Smooth muscle cell (in vitro differentiated cells): ENCODE results near the gene RAB10. TPM values are rescaled to one million over a fixed set of nuclear protein-coding genes. Genes with fewer than 3 reads are reported as not detected.
A peak's percentile ranks its signal among the peaks of the same experiment; 100 is the strongest.

Source experiments
- DNase-seq: peaks from one replicate; lab custom pipeline; 2025; ENCODE audit not compliant: unreplicated experiment; lab: John Stamatoyannopoulos, UW
- H2AFZ ChIP-seq: fragments of 200-600 bp; sonication (generic); 2 replicates; pipeline ENCODE4 v1.6.0; 2016; ENCODE audit warnings: antibody characterized with exemption, low read depth, mild to moderate bottlenecking
- H3F3A ChIP-seq: fragments of 200-600 bp; sonication (generic); 2 replicates; pipeline ENCODE4 v1.6.0; 2017; ENCODE audit warnings: antibody characterized with exemption, low read depth
- H3K27ac ChIP-seq: fragments of 200-600 bp; sonication (generic); 2 replicates; pipeline ENCODE4 v1.5.1; 2016; ENCODE audit warnings: low read depth, mild to moderate bottlenecking
- H3K27me3 ChIP-seq: fragments of 200-600 bp; sonication (generic); 2 replicates; pipeline ENCODE4 v1.6.1; 2016; ENCODE audit warnings: low read depth, mild to moderate bottlenecking
- H3K36me3 ChIP-seq: fragments of 200-600 bp; sonication (generic); 2 replicates; pipeline ENCODE4 v1.5.1; 2016; ENCODE audit warnings: low read depth
- H3K4me1 ChIP-seq: fragments of 200-600 bp; sonication (generic); 2 replicates; pipeline ENCODE4 v1.5.1; 2016; ENCODE audit warnings: low read depth
- H3K4me2 ChIP-seq: fragments of 200-600 bp; sonication (generic); 2 replicates; pipeline ENCODE4 v1.6.0; 2016; ENCODE audit warnings: mild to moderate bottlenecking
- H3K4me3 ChIP-seq: fragments of 200-600 bp; sonication (generic); 2 replicates; pipeline ENCODE4 v1.5.1; 2016; ENCODE audit warnings: mild to moderate bottlenecking
- H3K79me2 ChIP-seq: fragments of 200-600 bp; sonication (generic); 2 replicates; pipeline ENCODE4 v1.6.0; 2016; ENCODE audit warnings: low read depth, mild to moderate bottlenecking
- H3K9ac ChIP-seq: fragments of 200-600 bp; sonication (generic); 2 replicates; pipeline ENCODE4 v1.6.0; 2016; ENCODE audit warnings: low read depth
- H3K9me3 ChIP-seq: fragments of 200-600 bp; sonication (generic); replicated peaks from 2 replicates; pipeline ENCODE4 v1.5.1; 2016; ENCODE audit warnings: low read depth
- H4K20me1 ChIP-seq: fragments of 200-600 bp; sonication (generic); 2 replicates; pipeline ENCODE4 v1.6.0; 2016; ENCODE audit warnings: low read depth
- WGBS: methylation state at CpG from one replicate; pipeline ENCODE4 v1.1.7; 2016; ENCODE audit warnings: low lambda C conversion rate; 5-methylcytosine and 5-hydroxymethylcytosine counted together
- polyA plus RNA-seq: library from polyadenylated mRNA; unstranded; fragments of >200 nt; fragmentation: Nextera tagmentation; extraction: Ambion mirVana; gene quantifications from 2 replicates; pipeline ENCODE4 v1.2.1, GENCODE V29; 2016
- total RNA-seq: library from RNA; depleted of rRNA; stranded (reverse); fragments of >200 nt; gene quantifications from 2 replicates; pipeline ENCODE4 v1.2.3, GENCODE V29; 2014
- TF ChIP-seq, protein P1 (sequence below): fragments of 200-600 bp; sonication (generic); IDR thresholded peaks from 2 replicates; pipeline ENCODE4 v1.5.1; 2017; ENCODE audit warnings: borderline replicate concordance, mild to moderate bottlenecking, antibody characterized with exemption; ENCODE audit not compliant: insufficient read depth, poor library complexity, severe bottlenecking

RAB10 gene
- total and polyA plus RNA-seq, 2 experiments from 2014 or later = 101 to 149 TPM

DNA sequence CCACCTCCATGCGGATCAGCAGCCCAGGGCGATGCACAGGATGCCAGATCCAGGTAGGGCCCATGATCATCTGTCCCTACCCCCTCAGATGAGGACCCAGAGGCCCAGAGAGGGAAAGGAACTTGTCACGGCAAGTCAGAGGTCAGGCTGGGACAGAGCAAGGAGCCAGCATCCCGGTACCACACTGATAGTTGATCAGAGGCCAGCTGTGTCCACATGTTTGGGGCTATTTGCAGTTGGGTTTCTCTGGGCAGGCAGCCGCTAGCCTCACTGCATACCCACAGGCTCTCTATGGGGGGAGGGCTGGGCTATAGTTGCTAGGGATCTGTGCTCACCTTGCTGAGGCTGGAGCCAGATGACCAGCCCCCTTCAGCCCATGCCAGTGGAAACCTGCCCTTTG lies 148.6 kb downstream of the RAB10 start:
- H3F3A ChIP-seq = no peaks in the 10 kb centered on the region
- TF ChIP-seq, protein P1, sequence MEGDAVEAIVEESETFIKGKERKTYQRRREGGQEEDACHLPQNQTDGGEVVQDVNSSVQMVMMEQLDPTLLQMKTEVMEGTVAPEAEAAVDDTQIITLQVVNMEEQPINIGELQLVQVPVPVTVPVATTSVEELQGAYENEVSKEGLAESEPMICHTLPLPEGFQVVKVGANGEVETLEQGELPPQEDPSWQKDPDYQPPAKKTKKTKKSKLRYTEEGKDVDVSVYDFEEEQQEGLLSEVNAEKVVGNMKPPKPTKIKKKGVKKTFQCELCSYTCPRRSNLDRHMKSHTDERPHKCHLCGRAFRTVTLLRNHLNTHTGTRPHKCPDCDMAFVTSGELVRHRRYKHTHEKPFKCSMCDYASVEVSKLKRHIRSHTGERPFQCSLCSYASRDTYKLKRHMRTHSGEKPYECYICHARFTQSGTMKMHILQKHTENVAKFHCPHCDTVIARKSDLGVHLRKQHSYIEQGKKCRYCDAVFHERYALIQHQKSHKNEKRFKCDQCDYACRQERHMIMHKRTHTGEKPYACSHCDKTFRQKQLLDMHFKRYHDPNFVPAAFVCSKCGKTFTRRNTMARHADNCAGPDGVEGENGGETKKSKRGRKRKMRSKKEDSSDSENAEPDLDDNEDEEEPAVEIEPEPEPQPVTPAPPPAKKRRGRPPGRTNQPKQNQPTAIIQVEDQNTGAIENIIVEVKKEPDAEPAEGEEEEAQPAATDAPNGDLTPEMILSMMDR = no peak
- DNase-seq = no peak
- no peaks in the 10 kb centered on the region for H3K36me3 ChIP-seq
- no peaks in the 10 kb centered on the region for H4K20me1 ChIP-seq
- H3K79me2 ChIP-seq = no peaks in the 10 kb centered on the region
- peaks cover 5% of the 10 kb centered on the region for H3K4me1 ChIP-seq
- H3K4me2 ChIP-seq = no peak overlapping the region
- H3K27me3 ChIP-seq = no peaks in the 10 kb centered on the region
- no peak overlapping the region for H3K27ac ChIP-seq
- H2AFZ ChIP-seq = no peak overlapping the region
- H3K4me3 ChIP-seq = no peak overlapping the region
- no peak overlapping the region for H3K9ac ChIP-seq
- 93% methylated on average over 5 of the region's 5 CpGs for WGBS
- no peaks in the 10 kb centered on the region for H3K9me3 ChIP-seq

DNA sequence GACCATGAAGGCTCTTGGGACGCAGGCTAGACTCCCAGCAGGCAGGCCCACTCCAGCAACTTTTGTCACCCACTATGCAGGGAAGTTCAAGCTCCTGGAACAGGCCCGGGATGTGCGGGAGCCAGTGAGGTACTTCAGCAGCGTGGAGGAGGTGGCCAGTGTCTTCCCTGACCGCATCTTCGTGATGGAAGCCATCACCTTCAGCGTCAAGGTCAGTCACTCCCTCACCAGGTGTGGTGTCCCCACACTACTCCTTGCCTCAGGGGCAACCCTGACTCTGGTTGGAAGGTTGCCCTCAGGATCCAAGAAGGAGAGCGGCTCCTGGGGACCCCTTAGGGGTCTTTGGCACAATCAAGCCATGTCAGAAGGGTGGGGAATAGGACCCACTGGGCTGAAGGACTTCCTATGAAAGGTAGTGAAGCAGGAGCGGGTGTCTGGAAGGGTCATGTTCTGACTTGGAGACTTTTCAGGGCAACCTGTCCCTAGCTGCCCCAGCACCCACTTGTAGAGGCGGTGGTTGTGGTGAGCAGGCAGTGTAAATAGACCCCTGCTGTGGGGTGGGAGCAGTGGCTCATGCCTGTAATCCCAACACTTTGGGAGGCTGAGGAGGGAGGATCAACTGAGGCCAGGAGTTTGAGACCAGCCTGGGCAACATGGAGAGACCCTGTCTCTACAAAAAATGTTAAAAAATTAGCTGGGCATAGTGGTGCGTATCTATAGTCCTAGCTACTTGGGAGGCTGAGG lies 149.2 kb downstream of the RAB10 start:
- no peaks in the 10 kb centered on the region for H3K9me3 ChIP-seq
- H3K4me1 ChIP-seq = peaks cover 5% of the 10 kb centered on the region
- H3K4me3 ChIP-seq = no peak overlapping the region
- H4K20me1 ChIP-seq = no peaks in the 10 kb centered on the region
- H2AFZ ChIP-seq = no peak overlapping the region
- TF ChIP-seq, protein P1 = no peak
- 93% methylated on average over 11 of the region's 11 CpGs for WGBS
- H3K9ac ChIP-seq = no peak overlapping the region
- H3K27ac ChIP-seq = no peak overlapping the region
- H3K4me2 ChIP-seq = no peak overlapping the region
- H3K36me3 ChIP-seq = no peaks in the 10 kb centered on the region
- H3K79me2 ChIP-seq = no peaks in the 10 kb centered on the region
- no peak for DNase-seq
- no peaks in the 10 kb centered on the region for H3K27me3 ChIP-seq
- H3F3A ChIP-seq = no peaks in the 10 kb centered on the region

DNA sequence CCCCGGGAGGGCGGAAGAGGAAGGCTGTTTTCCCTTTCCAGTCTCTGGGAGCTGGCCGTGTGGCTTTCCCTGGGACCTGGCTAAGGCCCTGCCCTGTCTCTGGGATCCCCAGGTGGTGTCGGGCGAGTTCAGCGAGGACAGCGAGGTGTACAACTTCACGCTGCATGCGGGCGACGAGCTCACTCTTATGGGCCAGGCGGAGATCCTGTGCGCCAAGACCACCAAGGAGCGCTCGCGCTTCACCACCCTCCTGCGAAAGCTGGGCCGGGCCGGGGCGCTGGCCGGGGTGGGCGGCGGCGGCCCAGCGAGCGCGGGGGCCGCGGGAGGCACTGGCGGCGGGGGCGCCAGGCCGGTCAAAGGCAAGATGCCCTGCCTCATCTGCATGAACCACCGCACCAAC lies 150.2 kb downstream of the RAB10 start:
- H3K27ac ChIP-seq = no peak overlapping the region
- H3K36me3 ChIP-seq = no peaks in the 10 kb centered on the region
- no peaks in the 10 kb centered on the region for H3K4me1 ChIP-seq
- peak overlapping the region; percentile 71 for H3K4me3 ChIP-seq
- H3F3A ChIP-seq = no peaks in the 10 kb centered on the region
- no peaks in the 10 kb centered on the region for H3K27me3 ChIP-seq
- TF ChIP-seq, protein P1 = no peak
- H2AFZ ChIP-seq = peak overlapping the region; percentile 96
- no peaks in the 10 kb centered on the region for H3K79me2 ChIP-seq
- peak overlapping the region; percentile 95 for H3K4me2 ChIP-seq
- H4K20me1 ChIP-seq = no peaks in the 10 kb centered on the region
- 53% methylated on average over 24 of the region's 34 CpGs for WGBS
- H3K9ac ChIP-seq = no peak overlapping the region
- DNase-seq = no peak
- H3K9me3 ChIP-seq = no peaks in the 10 kb centered on the region
